Measurements from ENCODE around the gene SSX2IP.

The SSX2IP gene

GRCh38 chr1:84708031-84708430 is 17.8 kb upstream of the SSX2IP start:
- DNase-seq (ENCODE audit: low spot score): no peak

GRCh38 chr1:84705513-84705912 is 15.3 kb upstream of the SSX2IP start:
- no peak for DNase-seq (ENCODE audit: low spot score)

- DNase-seq (ENCODE audit: low spot score): no peak
Measured at GRCh38 chr1:84704872-84705417, 14.7 kb upstream of the SSX2IP start.

GRCh38 chr1:84703431-84703830 is 13.2 kb upstream of the SSX2IP start:
- DNase-seq (ENCODE audit: low spot score): no peak

GRCh38 chr1:84702143-84702542 is 11.9 kb upstream of the SSX2IP start:
- DNase-seq (ENCODE audit: low spot score): no peak

GRCh38 chr1:84701376-84701775 is 11.1 kb upstream of the SSX2IP start:
- DNase-seq (ENCODE audit: low spot score): no peak

GRCh38 chr1:84700070-84700469 is 9.8 kb upstream of the SSX2IP start:
- DNase-seq (ENCODE audit: low spot score): no peak

- DNase-seq (ENCODE audit: low spot score): no peak
Measured at GRCh38 chr1:84698151-84699110, 8.2 kb upstream of the SSX2IP start.

GRCh38 chr1:84693785-84694184 is 3.5 kb upstream of the SSX2IP start:
- DNase-seq (ENCODE audit: low spot score): no peak

- DNase-seq (ENCODE audit: low spot score): no peak
Measured at GRCh38 chr1:84693005-84693404, 2.7 kb upstream of the SSX2IP start.

GRCh38 chr1:84692391-84692790 is 2.1 kb upstream of the SSX2IP start:
- DNase-seq (ENCODE audit: low spot score): no peak

- DNase-seq (ENCODE audit: low spot score): no peak
Measured at GRCh38 chr1:84691122-84691783, 992 bp upstream of the SSX2IP start.

- peak; percentile 61 for DNase-seq (ENCODE audit: low spot score)
Measured at GRCh38 chr1:84689514-84690396, 506 bp downstream of the SSX2IP start.

- DNase-seq (ENCODE audit: low spot score): peak; percentile 18
Measured at GRCh38 chr1:84688463-84689061, 1.7 kb downstream of the SSX2IP start.

- no peak for DNase-seq (ENCODE audit: low spot score)
Measured at GRCh38 chr1:84687714-84688462, 2.4 kb downstream of the SSX2IP start.

- DNase-seq (ENCODE audit: low spot score): no peak
Measured at GRCh38 chr1:84686223-84686622, 4.0 kb downstream of the SSX2IP start.

- DNase-seq (ENCODE audit: low spot score): no peak
Measured at GRCh38 chr1:84683508-84683907, 6.8 kb downstream of the SSX2IP start.

- DNase-seq (ENCODE audit: low spot score): no peak
Measured at GRCh38 chr1:84682047-84682446, 8.2 kb downstream of the SSX2IP start.

GRCh38 chr1:84677415-84678099 is 12.7 kb downstream of the SSX2IP start:
- DNase-seq (ENCODE audit: low spot score): no peak

- DNase-seq (ENCODE audit: low spot score): no peak
Measured at GRCh38 chr1:84675631-84676030, 14.6 kb downstream of the SSX2IP start.
